Adrenal gland (tissue), 12 donors: ENCODE data around the gene SGMS1. TPM values are rescaled to one million over a fixed set of nuclear protein-coding genes. Genes with fewer than 3 reads are reported as not detected.
"Not testable (repeated sequence)": the region's sequence is repeated elsewhere in the genome, so short reads cannot be mapped to it uniquely, and the experiment has no call there.

Experiments used
- DNase-seq, 7 donors: peaks; one replicate each; pipeline ENCODE4 v3.0.0-alpha.2; 2019 to 2020
- H3K27ac ChIP-seq, 5 donors: fragments of 200-600 bp; sonication (generic) in 4 of 5; 1 replicate in 3 of 5; 2 replicates in 2 of 5; pipeline versions ENCODE4 v1.5.1 to v1.8.0; 2016 to 2020; ENCODE audit warnings: mild to moderate bottlenecking in 1 of 5
- H3K27me3 ChIP-seq: fragments of 200-600 bp; 2 replicates; pipeline ENCODE4 v1.8.0; 2021
- H3K36me3 ChIP-seq, 2 donors: fragments of 200-600 bp; replicated peaks in 1 of 2; 1 replicate in 1 of 2; 2 replicates in 1 of 2; pipeline versions ENCODE4 v1.5.1 to v1.8.0; 2018 to 2022
- H3K4me1 ChIP-seq, 2 donors: fragments of 200-600 bp; replicated peaks in 1 of 2; 1 replicate in 1 of 2; 2 replicates in 1 of 2; pipeline versions ENCODE4 v1.5.1 to v1.8.0; 2018 to 2021
- H3K4me3 ChIP-seq, 4 donors: fragments of 200-600 bp; sonication (generic) in 3 of 4; one replicate each; pipeline ENCODE4 v1.5.1; 2016 to 2018
- H3K9me3 ChIP-seq, 3 donors: fragments of 200-600 bp; sonication (generic) in 1 of 3; replicated peaks in 1 of 3; 1 replicate in 2 of 3; 2 replicates in 1 of 3; pipeline versions ENCODE4 v1.5.1 to v1.8.0; 2016 to 2021
- POLR2A ChIP-seq, 2 donors: fragments of 450-650 bp; IDR thresholded peaks; one replicate each; pipeline ENCODE4 v1.6.1; 2017; ENCODE audit warnings: antibody characterized with exemption in 2 of 2, mild to moderate bottlenecking in 2 of 2, moderate library complexity in 1 of 2
- WGBS, 4 donors: extraction: QIAGEN DNeasy Blood & Tissue Kit in 2 of 4; methylation state at CpG; one replicate each; pipeline versions ENCODE4 v1.1.5 to v1.1.7; 2013 to 2017; 5-methylcytosine and 5-hydroxymethylcytosine counted together
- intact Hi-C, 2 donors: fragments of 100-400 bp; cut with DNase I; formaldehyde crosslinking; loops; one replicate each; pipeline versions ENCODE4 v1.14.1 to v1.15.0; 2022 to 2023
- polyA plus RNA-seq, 3 donors: library from polyadenylated mRNA; stranded (reverse); fragments of 200-250 nt in 2 of 3; fragments of 350-450 nt in 1 of 3; fragmentation: Illumina TruSeq in 1 of 3; extraction: RNeasy Lipid Tissue Mini Kit (QIAGEN cat#74804) in 1 of 3; gene quantifications; one replicate each; pipeline ENCODE4 v1.2.3, GENCODE V29; 2013 to 2014
- total RNA-seq, 9 donors: library from RNA; depleted of rRNA in 4 of 9; stranded (reverse); fragments of >200 nt in 4 of 9; fragments of 120-200 nt in 1 of 9; fragmentation: NEBNext Ultra II Directional in 1 of 9; extraction: Animal tissue kit (Norgen Biotek cat#: 25700) in 1 of 9; gene quantifications; one replicate each; pipeline versions ENCODE4 v1.1.0 to v1.2.4, GENCODE V29; 2013 to 2023
- TF ChIP-seq, protein P1 (sequence below), 6 experiments: fragments of 450-650 bp in 4 of 6; fragments of 200-600 bp in 2 of 6; sonication (generic) in 1 of 6; IDR thresholded peaks; 1 replicate in 5 of 6; 2 replicates in 1 of 6; pipeline versions ENCODE4 v1.5.1 to v1.8.0; 2016 to 2021; ENCODE audit warnings: antibody characterized with exemption in 6 of 6, mild to moderate bottlenecking in 2 of 6, moderate library complexity in 1 of 6
- donor health status: healthy with polysubstance abuse.
- donor health status: Bipolar disorder and iron deficiency.
- donor health status: DM: yes; HTN: yes; CAD: no.
- donor health status: DM: no; HTN: no; CAD: no.
- donor health status: DM: no; HTN: no; CAD: no.
- donor health status: DM: yes; HTN: yes; CAD: no.

The SGMS1 gene
- total and polyA plus RNA-seq, 12 donors: 9.1 to 152 (median 62.2) TPM

DNA sequence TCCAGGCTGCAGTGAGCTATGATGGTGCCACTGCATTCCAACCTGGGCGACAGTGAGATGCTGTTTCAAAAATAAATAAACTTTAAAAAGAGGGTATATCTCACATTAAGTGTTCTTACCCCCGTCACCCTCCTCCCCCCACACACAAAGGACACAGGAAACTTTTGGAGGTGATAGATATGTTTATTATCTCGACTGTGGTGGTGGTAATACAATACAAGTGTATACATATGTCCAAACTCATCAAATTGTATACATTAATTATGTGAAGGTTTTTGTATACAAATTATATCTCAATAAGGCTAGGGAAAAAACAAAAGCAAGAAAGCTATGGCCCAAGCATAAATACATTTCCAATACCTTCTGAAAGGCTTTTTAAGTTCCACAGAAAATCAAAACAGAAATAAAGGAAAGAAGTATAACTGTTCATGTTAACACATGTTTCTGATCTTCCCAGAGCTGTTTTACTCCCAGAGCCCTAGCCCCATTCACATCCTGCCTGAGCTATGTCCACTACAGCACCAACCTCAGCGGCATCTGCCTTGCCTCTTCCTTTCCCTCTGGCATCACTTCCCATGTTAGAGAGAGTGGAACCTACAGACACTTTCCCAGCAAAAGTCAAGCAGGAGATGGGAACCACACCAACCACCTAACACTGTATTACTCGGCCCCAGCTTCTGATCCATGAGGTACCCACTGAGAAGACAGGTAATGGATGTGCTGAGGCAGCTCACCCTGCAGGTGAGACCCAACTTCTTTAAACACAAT is 48.1 kb downstream of the SGMS1 start:
- Histone ChIP-seq H3K36me3 (no peaks in the 10 kb centered on the region), H3K4me1 (peaks cover 20 to 41% of the 10 kb centered on the region in 2 donors), H3K27me3 (no peaks in the 10 kb centered on the region), H3K9me3 (no peaks in the 10 kb centered on the region), H3K4me3 (no peak overlapping the region), H3K27ac (peak overlapping the region in 2 of 5 donors; percentile 59 to 82)
- no peak for DNase-seq
- WGBS, 4 donors: 89 to 95% (median 92%) methylated on average over 5 of the region's 5 CpGs
- TF ChIP-seq POLR2A (IDR thresholded peaks at IDR 0.05): no peak
- TF ChIP-seq, protein P1, sequence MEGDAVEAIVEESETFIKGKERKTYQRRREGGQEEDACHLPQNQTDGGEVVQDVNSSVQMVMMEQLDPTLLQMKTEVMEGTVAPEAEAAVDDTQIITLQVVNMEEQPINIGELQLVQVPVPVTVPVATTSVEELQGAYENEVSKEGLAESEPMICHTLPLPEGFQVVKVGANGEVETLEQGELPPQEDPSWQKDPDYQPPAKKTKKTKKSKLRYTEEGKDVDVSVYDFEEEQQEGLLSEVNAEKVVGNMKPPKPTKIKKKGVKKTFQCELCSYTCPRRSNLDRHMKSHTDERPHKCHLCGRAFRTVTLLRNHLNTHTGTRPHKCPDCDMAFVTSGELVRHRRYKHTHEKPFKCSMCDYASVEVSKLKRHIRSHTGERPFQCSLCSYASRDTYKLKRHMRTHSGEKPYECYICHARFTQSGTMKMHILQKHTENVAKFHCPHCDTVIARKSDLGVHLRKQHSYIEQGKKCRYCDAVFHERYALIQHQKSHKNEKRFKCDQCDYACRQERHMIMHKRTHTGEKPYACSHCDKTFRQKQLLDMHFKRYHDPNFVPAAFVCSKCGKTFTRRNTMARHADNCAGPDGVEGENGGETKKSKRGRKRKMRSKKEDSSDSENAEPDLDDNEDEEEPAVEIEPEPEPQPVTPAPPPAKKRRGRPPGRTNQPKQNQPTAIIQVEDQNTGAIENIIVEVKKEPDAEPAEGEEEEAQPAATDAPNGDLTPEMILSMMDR (IDR thresholded peaks at IDR 0.05): no peak
- intact Hi-C loops: no loop called here

DNA sequence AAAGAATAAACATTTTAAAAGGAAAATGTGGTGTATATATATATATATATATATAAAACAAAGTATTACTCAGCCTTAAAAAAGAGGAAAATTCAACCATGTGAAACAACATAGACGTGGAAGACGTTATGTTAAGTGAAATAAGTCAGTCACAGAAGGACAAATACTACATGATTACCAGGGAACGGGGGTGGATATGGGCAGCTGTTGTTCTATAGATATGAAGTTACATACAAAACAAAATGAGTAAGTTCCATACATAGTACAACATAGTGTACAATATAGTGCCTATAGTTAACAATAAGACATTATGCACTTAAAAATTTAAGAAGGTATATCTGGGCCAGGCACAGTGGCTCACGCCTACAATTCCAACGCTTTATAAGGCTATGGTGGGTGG is 48.8 kb downstream of the SGMS1 start:
- intact Hi-C loops: no loop called here
- peaks cover 20 to 43% of the 10 kb centered on the region in 2 donors for H3K4me1 ChIP-seq
- H3K27ac ChIP-seq: no peak overlapping the region

DNA sequence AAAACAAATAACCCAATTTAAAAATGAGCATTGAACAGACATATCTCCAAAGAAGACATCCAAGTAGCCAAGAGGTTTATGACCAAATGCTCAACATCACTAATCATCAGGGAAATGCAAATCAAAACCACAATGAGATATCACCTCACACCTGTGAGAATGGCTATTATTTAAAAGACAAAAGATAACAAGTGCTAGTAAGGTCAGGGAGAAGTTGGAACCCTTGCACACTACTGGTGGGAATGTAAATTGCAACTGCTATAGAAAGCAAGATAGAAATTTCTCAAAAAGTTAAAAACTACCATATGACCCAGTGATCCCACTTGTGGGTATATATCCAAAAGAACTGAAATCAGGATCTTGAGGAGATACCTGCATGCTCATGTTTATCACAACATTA is 49.5 kb downstream of the SGMS1 start:
- Histone ChIP-seq H3K4me3 (no peak overlapping the region), H3K9me3 (no peaks in the 10 kb centered on the region), H3K4me1 (peaks cover 20 to 49% of the 10 kb centered on the region in 2 donors), H3K27ac (no peak overlapping the region), H3K36me3 (no peaks in the 10 kb centered on the region), H3K27me3 (no peaks in the 10 kb centered on the region)
- intact Hi-C loops: no loop called here
- no peak for DNase-seq
- TF ChIP-seq, protein P1 (IDR thresholded peaks at IDR 0.05): no peak
- no peak for TF ChIP-seq POLR2A (IDR thresholded peaks at IDR 0.05)

More for the DNA sequence above, 48.8 kb downstream of the SGMS1 start:
- no peak for TF ChIP-seq POLR2A (IDR thresholded peaks at IDR 0.05)
- TF ChIP-seq, protein P1 (IDR thresholded peaks at IDR 0.05): no peak
- Histone ChIP-seq H3K36me3 (no peaks in the 10 kb centered on the region), H3K9me3 (no peaks in the 10 kb centered on the region), H3K27me3 (no peaks in the 10 kb centered on the region), H3K4me3 (no peak overlapping the region)
- WGBS, 4 donors: 97 to 99% (median 98%) methylated on average over 5 of the region's 5 CpGs
- no peak for DNase-seq

DNA sequence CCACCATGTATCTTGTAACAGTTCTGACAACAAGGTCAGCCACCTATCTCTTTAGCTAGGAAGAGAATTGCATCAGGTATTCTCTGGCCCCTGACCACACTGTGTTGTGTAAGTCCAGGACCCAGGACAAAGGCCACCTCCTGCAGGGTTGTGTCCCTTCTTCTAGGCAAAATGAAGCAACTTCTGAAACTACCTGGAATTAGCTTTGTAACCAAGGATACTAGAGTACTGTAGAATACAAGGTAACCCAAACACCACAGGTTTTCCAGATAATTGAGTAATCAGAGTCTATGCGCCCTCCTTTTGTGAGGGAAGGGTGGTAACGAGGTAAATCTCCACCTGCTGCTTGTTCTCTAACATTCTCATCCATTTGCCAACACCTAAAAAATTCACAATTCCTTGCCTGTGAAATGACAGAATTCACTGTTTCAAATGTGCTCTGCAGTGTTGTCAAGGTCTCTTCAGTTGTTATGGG is 51.7 kb downstream of the SGMS1 start:
- Histone ChIP-seq H3K36me3 (no peaks in the 10 kb centered on the region), H3K27ac (no peak overlapping the region), H3K9me3 (no peaks in the 10 kb centered on the region), H3K4me1 (peaks cover 9 to 30% of the 10 kb centered on the region in 2 donors), H3K4me3 (no peak overlapping the region), H3K27me3 (no peaks in the 10 kb centered on the region)
- TF ChIP-seq, protein P1 (IDR thresholded peaks at IDR 0.05): no peak
- no peak for TF ChIP-seq POLR2A (IDR thresholded peaks at IDR 0.05)
- no peak for DNase-seq
- 82 to 88% (median 84%) methylated on average over 2 of the region's 2 CpGs for WGBS, 4 donors
- intact Hi-C loops: no loop called here

DNA sequence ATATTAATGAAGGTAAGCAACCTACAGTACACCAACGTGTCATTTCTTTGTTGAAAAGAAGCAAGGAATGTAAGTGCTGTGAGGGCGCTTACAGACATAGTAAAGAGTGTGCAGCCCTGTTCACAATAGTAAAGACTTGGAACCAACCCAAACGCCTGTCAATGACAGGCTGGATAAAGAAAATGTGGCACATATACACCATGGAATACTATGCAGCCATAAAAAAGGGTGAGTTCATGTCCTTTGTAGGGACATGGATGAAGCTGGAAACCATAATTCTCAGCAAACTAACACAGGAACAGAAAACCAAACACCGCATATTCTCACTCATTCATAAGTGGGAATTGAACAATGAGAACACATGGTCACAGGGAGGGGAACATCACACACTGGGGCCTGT is 55.0 kb downstream of the SGMS1 start:
- H3K27ac ChIP-seq, H3K4me3 ChIP-seq, DNase-seq, H3K36me3 ChIP-seq, H3K9me3 ChIP-seq, H3K27me3 ChIP-seq: not testable (repeated sequence)
- H3K4me1 ChIP-seq: peaks cover 6 to 18% of the 10 kb centered on the region in 2 donors
- WGBS, 4 donors: 97 to 100% (median 99%) methylated on average over 4 of the region's 4 CpGs
- intact Hi-C loops: loop anchor here (10.0 kb wide), 1 partner anchor 46 kb away; no protein-coding TSS in a partner anchor
